GM12874 (cell line): ENCODE results near the gene RNU2-1.

Source experiments
- TF ChIP-seq, protein P1 (sequence below): IDR thresholded peaks from 2 replicates; pipeline ENCODE4 v1.5.1; 2011; ENCODE audit warnings: low read depth, mild to moderate bottlenecking, control low read depth, low read length, moderate library complexity; ENCODE audit not compliant: insufficient read depth

The RNU2-1 gene

DNA sequence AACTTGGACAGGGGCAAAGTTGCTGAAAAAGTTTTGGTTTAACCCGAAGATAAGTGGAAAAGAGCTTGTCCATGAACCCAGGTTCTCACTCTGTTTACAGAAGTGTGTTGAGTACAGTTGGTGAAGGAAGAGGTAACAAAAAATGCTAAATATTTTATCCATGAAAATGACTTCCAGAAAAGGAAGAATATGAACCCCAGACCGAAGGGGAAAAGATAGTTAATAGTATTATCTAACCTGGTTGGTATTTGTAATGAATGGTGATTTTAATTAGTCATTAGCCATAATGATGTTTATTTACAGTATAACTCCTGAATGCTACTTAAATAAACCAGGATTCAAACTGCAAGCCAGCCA, 22.7 kb downstream of the RNU2-1 start:
- TF ChIP-seq, protein P1, sequence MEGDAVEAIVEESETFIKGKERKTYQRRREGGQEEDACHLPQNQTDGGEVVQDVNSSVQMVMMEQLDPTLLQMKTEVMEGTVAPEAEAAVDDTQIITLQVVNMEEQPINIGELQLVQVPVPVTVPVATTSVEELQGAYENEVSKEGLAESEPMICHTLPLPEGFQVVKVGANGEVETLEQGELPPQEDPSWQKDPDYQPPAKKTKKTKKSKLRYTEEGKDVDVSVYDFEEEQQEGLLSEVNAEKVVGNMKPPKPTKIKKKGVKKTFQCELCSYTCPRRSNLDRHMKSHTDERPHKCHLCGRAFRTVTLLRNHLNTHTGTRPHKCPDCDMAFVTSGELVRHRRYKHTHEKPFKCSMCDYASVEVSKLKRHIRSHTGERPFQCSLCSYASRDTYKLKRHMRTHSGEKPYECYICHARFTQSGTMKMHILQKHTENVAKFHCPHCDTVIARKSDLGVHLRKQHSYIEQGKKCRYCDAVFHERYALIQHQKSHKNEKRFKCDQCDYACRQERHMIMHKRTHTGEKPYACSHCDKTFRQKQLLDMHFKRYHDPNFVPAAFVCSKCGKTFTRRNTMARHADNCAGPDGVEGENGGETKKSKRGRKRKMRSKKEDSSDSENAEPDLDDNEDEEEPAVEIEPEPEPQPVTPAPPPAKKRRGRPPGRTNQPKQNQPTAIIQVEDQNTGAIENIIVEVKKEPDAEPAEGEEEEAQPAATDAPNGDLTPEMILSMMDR: no peak

GRCh38 chr17:43210576-43210975, 23.2 kb downstream of the RNU2-1 start:
- TF ChIP-seq, protein P1: no peak

DNA sequence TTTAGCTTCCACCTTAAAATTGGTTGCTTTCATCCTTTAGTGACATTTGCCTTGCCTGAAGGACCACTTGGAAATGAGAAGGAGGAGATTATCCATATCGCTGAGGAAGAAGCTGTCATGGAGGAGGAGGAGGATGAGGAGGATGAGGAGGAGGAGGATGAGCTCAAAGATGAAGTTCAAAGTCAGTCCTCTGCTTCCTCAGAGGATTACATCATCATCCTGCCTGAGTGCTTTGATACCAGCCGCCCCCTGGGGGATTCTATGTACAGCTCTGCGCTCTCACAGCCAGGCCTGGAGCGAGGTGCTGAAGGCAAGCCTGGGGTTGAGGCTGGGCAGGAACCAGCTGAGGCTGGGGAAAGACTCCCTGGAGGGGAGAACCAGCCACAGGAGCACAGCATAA, 33.6 kb downstream of the RNU2-1 start:
- TF ChIP-seq, protein P1: no peak

DNA sequence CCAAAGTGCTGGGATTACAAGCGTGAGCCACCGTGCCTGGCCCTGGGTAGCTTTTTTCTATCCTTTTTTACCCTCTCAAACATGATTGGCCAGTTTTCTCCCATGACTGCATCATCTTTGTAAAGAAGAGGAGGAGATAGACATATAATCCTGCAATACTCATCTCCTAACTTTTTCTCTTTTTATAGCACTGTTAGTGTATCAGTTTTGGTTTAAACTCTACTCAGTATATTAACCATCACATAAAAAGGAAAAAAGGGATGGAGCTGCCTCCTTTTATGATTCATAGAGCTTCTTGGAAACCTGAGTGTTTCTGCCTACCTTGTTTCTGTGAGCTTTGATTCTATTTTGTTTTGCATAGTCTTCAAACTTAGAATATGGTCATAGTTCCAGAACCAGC, 34.1 kb downstream of the RNU2-1 start:
- TF ChIP-seq, protein P1: no peak

DNA sequence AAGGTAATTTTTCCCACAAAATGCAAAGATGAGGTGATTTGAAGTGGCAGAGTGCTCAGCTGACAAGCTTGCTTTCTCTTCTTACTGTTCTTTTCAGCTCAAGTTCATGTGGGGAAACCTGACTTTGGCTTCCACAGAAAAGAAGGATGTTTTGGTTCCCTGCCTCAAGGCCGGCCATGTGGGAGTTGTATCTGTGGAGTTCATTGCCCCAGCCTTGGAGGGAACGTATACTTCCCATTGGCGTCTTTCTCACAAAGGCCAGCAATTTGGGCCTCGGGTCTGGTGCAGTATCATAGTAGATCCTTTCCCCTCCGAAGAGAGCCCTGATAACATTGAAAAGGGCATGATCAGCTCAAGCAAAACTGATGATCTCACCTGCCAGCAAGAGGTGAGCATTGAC, 40.5 kb downstream of the RNU2-1 start:
- TF ChIP-seq, protein P1: no peak

DNA sequence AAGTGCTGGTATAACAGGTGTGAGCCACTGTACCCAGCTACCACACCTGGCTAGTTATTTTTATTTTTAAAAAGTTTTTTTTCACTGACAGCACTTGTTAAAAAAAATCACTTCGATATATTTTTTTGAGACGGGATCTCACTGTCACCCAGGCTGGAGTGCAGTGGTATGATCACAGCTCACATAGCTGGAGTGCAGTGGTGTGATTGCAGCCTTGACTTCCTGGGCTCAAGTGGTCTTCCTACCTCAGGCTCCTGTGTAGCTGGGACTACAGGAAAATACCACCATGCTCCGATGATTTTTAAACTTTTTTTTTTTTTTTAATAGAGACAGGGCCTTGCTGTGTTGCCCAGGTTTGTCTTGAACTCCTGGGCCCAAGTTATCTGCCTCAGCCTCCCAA, 49.9 kb downstream of the RNU2-1 start:
- TF ChIP-seq, protein P1: no peak
